ENCODE measurements around the gene GNAS. TPM values are rescaled to one million over a fixed set of nuclear protein-coding genes. Genes with fewer than 3 reads are reported as not detected.

GNAS gene
- polyA plus RNA-seq, 1 experiment, result 1,537 TPM

GRCh38 chr20:58840816-58841538, 11.5 kb upstream of the GNAS start:
- ChIA-PET CTCF (interaction anchor here (0.8 to 2.5 kb wide), 4 partner anchors 29 to 615 kb away, joined by 3 to 8 read pairs (median 3); no protein-coding TSS in a partner anchor), POLR2A (no interaction called here)
- H3K27me3 ChIP-seq (ENCODE audit: control insufficient read depth, insufficient read depth, low read length), result peaks cover 11% of the 10 kb centered on the region
- no peak for DNase-seq (ENCODE audit: low read depth)
- peaks cover 1% of the 10 kb centered on the region for H3K36me3 ChIP-seq (ENCODE audit: control insufficient read depth, insufficient read depth, low read length)
- no peak for TF ChIP-seq CTCF (IDR thresholded peaks at IDR 0.05; ENCODE audit: insufficient read depth, low read depth, low read length)
- H3K4me3 ChIP-seq (ENCODE audit: low read depth, low read length), result no peak overlapping the region

- POLR2A ChIA-PET, result no interaction called here
- TF ChIP-seq CTCF (IDR thresholded peaks at IDR 0.05; ENCODE audit: insufficient read depth, low read depth, low read length), result no peak
- CTCF ChIA-PET, result interaction anchor here (0.8 to 1.0 kb wide), 2 partner anchors 360 to 614 kb away, joined by 3 read pairs; no protein-coding TSS in a partner anchor
- peaks cover 1% of the 10 kb centered on the region for H3K36me3 ChIP-seq (ENCODE audit: control insufficient read depth, insufficient read depth, low read length)
- H3K4me3 ChIP-seq (ENCODE audit: low read depth, low read length), result no peak overlapping the region
- no peak for DNase-seq (ENCODE audit: low read depth)
- peaks cover 11% of the 10 kb centered on the region for H3K27me3 ChIP-seq (ENCODE audit: control insufficient read depth, insufficient read depth, low read length)
Measured at GRCh38 chr20:58841539-58842264, 10.8 kb upstream of the GNAS start.

GRCh38 chr20:58842276-58842675, 10.2 kb upstream of the GNAS start:
- ChIA-PET POLR2A (no interaction called here), CTCF (no interaction called here)
- TF ChIP-seq CTCF (IDR thresholded peaks at IDR 0.05; ENCODE audit: insufficient read depth, low read depth, low read length), result no peak
- H3K27me3 ChIP-seq (ENCODE audit: control insufficient read depth, insufficient read depth, low read length), result peaks cover 11% of the 10 kb centered on the region
- no peak for DNase-seq (ENCODE audit: low read depth)
- no peak overlapping the region for H3K4me3 ChIP-seq (ENCODE audit: low read depth, low read length)
- H3K36me3 ChIP-seq (ENCODE audit: control insufficient read depth, insufficient read depth, low read length), result peaks cover 1% of the 10 kb centered on the region

- POLR2A ChIA-PET, result no interaction called here
- no peak for TF ChIP-seq CTCF (IDR thresholded peaks at IDR 0.05; ENCODE audit: insufficient read depth, low read depth, low read length)
- no peak for DNase-seq (ENCODE audit: low read depth)
- CTCF ChIA-PET, result interaction anchor here (1.0 kb wide), 1 partner anchor 13 kb away, joined by 3 read pairs; no protein-coding TSS in a partner anchor
- Histone ChIP-seq H3K4me3 (ENCODE audit: low read depth, low read length) (no peak overlapping the region), H3K27me3 (ENCODE audit: control insufficient read depth, insufficient read depth, low read length) (peaks cover 11% of the 10 kb centered on the region), H3K36me3 (ENCODE audit: control insufficient read depth, insufficient read depth, low read length) (peaks cover 1% of the 10 kb centered on the region)
Measured at GRCh38 chr20:58843128-58843556, 9.4 kb upstream of the GNAS start.

GRCh38 chr20:58845706-58846105, 6.8 kb upstream of the GNAS start:
- ChIA-PET CTCF (interaction anchor here (1.9 kb wide), 1 partner anchor 608 kb away, joined by 4 read pairs; no protein-coding TSS in a partner anchor), POLR2A (no interaction called here)
- DNase-seq (ENCODE audit: low read depth), result no peak
- no peak for TF ChIP-seq CTCF (IDR thresholded peaks at IDR 0.05; ENCODE audit: insufficient read depth, low read depth, low read length)
- Histone ChIP-seq H3K27me3 (ENCODE audit: control insufficient read depth, insufficient read depth, low read length) (peaks cover 8% of the 10 kb centered on the region), H3K4me3 (ENCODE audit: low read depth, low read length) (no peak overlapping the region), H3K36me3 (ENCODE audit: control insufficient read depth, insufficient read depth, low read length) (peaks cover 1% of the 10 kb centered on the region)

Data from BJ (cell line).